Osteoblast (primary cell): ENCODE results near the gene MFRP. TPM values are rescaled to one million over a fixed set of nuclear protein-coding genes. Genes with fewer than 3 reads are reported as not detected.
A peak's percentile ranks its signal among the peaks of the same experiment; 100 is the strongest.

ENCODE experiments used
- DNase-seq: peaks from one replicate; pipeline ENCODE4 v3.0.0; 2011; ENCODE audit warnings: low spot score, mixed read lengths; ENCODE audit not compliant: insufficient read length; ENCODE audit errors: missing footprints
- H2AFZ ChIP-seq: 2 replicates; pipeline ENCODE4 v1.6.0; 2011; ENCODE audit warnings: mild to moderate bottlenecking, low read length
- H3K27ac ChIP-seq: 2 replicates; pipeline ENCODE4 v1.5.1; 2011; ENCODE audit warnings: mild to moderate bottlenecking, low read depth, low read length, moderate library complexity
- H3K27me3 ChIP-seq: 2 replicates; pipeline ENCODE4 v1.6.0; 2012; ENCODE audit warnings: mild to moderate bottlenecking, control low read depth, inconsistent platforms, low read length, moderate library complexity; ENCODE audit not compliant: insufficient read depth
- H3K36me3 ChIP-seq: 2 replicates; pipeline ENCODE4 v1.5.1; 2011; ENCODE audit warnings: mild to moderate bottlenecking, low read length, control low read depth, moderate library complexity; ENCODE audit not compliant: insufficient read depth
- H3K4me1 ChIP-seq: 2 replicates; pipeline ENCODE4 v1.5.1; 2011; ENCODE audit warnings: mild to moderate bottlenecking, low read length, control low read depth, moderate library complexity; ENCODE audit not compliant: insufficient read depth
- H3K4me2 ChIP-seq: 2 replicates; pipeline ENCODE4 v1.6.0; 2011; ENCODE audit warnings: mild to moderate bottlenecking, low read length; ENCODE audit not compliant: insufficient read depth
- H3K4me3 ChIP-seq: fragments of 200-600 bp; sonication (generic); 3 replicates; pipeline ENCODE4 v1.5.1; 2012; ENCODE audit warnings: mild to moderate bottlenecking, low read length, inconsistent platforms; ENCODE audit not compliant: insufficient read depth
- H3K79me2 ChIP-seq: 2 replicates; pipeline ENCODE4 v1.6.0; 2012; ENCODE audit warnings: mild to moderate bottlenecking, low read length, control low read depth, inconsistent platforms; ENCODE audit not compliant: insufficient read depth
- H3K9me3 ChIP-seq: 2 replicates; pipeline ENCODE4 v1.5.1; 2011; ENCODE audit warnings: low read depth, low read length, control low read depth
- H4K20me1 ChIP-seq: 2 replicates; pipeline ENCODE4 v1.6.0; 2012; ENCODE audit warnings: mild to moderate bottlenecking, low read length, control low read depth; ENCODE audit not compliant: insufficient read depth
- total RNA-seq: library from RNA; depleted of rRNA; stranded (reverse); fragments of >200 nt; gene quantifications from 2 replicates; pipeline ENCODE4 v1.2.3, GENCODE V29; 2012
- TF ChIP-seq, protein P1 (sequence below): IDR thresholded peaks from 2 replicates; pipeline ENCODE4 v1.5.1; 2011; ENCODE audit warnings: mild to moderate bottlenecking, low read depth, low read length, moderate library complexity; ENCODE audit errors: extremely low read depth

Gene MFRP
- total RNA-seq, 1 donor: not detected

DNA sequence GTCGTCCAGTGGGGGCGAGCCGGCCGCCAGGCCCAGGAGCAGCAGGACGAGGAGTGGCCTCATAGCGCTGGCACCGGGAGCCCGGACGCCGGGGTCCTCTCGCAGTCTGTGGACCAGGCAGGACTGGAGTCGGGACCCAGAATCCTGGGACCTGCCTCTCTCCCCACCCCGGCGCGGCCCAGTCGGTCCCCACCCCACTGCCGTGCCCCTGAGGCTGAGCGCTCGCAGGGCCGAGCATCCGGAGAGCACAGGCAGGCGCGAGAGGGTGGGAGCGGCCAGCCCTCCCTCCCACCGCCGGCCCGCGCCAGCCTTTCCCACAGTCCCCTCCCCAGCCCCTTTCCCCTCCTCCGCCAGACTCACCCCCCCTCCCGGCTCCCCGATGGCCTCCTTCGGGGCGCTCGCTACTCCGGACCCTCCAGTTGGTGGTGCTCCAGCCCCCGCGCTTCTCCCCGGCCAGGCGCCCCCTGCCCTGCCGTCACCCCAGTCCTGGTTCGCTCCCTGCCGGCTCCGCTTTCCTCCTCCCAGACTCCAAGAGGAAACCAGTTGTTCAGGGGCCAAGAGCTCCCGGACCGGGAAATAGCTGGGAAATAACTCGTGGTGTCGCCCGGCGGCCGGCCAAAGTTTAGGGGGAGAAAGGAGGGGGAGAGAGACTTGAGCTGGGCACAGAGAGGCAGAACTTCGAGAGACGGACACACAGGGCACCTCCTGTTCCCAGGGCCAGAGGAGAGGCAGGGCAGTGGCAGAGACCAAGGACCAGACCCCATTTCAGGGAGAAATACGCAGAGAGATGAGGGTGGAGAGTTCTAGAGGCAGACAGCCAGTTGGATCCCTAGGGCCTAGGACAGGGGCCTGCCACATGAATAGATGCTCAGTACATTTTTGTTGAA lies 5.9 kb downstream of the MFRP start, which contains the start of gene C1QTNF5:
Gene C1QTNF5 (minus strand): TSS at position 549 of the 887 bp plus-strand sequence. CDS start 486 bp downstream, at position 63.
- Histone ChIP-seq H3K27ac (peak within 1 kb of the TSS; percentile 12), H3K27me3 (peaks cover 12% of the 10 kb centered on the region), H3K4me2 (peak within 1 kb of the TSS; percentile 82), H4K20me1 (peaks cover 10% of the 10 kb centered on the region), H3K4me3 (peak within 1 kb of the TSS; percentile 76), H2AFZ (peak within 1 kb of the TSS; percentile 78), H3K79me2 (peaks cover 16% of the 10 kb centered on the region), H3K4me1 (peaks cover 39% of the 10 kb centered on the region), H3K36me3 (peaks cover 6% of the 10 kb centered on the region), H3K9me3 (no peaks in the 10 kb centered on the region)
- TF ChIP-seq, protein P1, sequence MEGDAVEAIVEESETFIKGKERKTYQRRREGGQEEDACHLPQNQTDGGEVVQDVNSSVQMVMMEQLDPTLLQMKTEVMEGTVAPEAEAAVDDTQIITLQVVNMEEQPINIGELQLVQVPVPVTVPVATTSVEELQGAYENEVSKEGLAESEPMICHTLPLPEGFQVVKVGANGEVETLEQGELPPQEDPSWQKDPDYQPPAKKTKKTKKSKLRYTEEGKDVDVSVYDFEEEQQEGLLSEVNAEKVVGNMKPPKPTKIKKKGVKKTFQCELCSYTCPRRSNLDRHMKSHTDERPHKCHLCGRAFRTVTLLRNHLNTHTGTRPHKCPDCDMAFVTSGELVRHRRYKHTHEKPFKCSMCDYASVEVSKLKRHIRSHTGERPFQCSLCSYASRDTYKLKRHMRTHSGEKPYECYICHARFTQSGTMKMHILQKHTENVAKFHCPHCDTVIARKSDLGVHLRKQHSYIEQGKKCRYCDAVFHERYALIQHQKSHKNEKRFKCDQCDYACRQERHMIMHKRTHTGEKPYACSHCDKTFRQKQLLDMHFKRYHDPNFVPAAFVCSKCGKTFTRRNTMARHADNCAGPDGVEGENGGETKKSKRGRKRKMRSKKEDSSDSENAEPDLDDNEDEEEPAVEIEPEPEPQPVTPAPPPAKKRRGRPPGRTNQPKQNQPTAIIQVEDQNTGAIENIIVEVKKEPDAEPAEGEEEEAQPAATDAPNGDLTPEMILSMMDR: no peak
- peak; percentile 96 for DNase-seq

DNA sequence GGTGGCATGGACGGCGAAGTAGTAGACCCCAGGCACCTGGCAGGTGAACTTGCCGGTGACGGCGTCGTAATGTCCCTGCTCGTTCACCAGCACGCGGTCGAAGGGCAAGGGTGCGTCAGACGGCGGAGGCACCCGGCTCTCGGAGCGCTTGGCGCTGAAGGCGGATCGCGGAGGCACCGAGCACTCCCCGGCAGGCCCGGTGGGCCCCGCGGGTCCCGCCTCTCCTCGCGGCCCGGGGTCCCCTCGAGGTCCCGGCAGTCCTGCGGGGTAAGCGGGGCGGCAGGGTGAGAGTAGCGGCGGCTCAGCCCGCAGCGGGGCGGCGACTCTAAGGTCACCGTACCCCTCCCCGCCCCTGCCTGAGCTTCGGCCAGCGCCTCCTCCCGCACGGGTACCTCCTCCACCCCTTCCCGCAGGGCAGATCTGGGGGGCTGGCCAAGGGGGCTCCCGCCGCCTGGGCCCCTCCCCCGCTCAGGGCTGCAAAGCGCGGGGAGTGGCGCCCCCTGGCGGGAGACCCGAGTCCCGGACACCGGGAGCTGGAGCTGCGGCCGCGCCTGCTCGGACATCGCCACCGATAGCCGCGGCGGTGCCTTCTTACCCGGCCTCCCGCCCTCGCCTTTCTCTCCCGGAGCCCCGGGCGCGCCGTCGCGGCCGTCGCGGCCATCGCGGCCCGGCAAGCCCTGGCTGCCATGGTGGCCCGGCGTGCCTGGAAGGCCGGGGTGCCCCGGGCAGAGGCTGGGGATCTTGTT lies 6.7 kb downstream of the MFRP start:
- DNase-seq: peak; percentile 98
- Histone ChIP-seq H3K4me2 (peak overlapping the region; percentile 82), H3K27me3 (peaks cover 12% of the 10 kb centered on the region)

DNA sequence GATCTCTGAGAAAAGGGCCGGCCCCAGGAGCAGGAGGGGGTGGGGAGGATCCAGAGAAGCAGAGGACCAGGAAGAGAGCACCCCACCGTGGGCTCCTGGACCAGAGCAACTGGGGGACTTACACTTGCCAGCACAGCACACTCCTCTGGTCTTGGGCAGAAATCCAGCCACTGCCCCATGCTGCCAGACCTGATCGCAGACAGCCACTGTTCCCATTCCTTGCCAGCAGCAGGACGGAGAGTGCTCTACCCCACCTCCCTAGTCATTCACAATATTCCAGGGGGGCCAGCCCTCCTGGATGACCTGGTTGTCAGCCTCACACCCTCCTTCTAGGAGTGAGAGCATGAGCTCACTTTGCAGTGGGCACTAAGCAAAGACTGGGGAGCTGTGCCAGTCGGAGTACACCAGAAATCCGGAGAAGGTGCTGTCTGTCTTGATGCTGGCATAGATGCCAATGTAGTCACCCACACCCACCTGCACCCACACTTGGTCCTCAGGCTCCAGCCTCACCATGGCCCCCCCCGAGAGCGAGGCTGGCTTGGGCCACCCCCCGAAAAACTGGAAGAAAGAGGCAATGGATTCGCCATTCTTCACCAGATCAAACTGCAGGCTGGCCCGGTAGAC lies 7.4 kb downstream of the MFRP start:
- Histone ChIP-seq H3K4me2 (peak overlapping the region; percentile 82), H3K27me3 (peaks cover 12% of the 10 kb centered on the region), H3K4me1 (peaks cover 48% of the 10 kb centered on the region), H3K4me3 (peak overlapping the region; percentile 76), H3K27ac (no peak overlapping the region), H3K36me3 (peaks cover 6% of the 10 kb centered on the region), H3K9me3 (no peaks in the 10 kb centered on the region), H3K79me2 (peaks cover 28% of the 10 kb centered on the region), H2AFZ (peak overlapping the region; percentile 78), H4K20me1 (peaks cover 12% of the 10 kb centered on the region)
- DNase-seq: peak; percentile 74
- TF ChIP-seq, protein P1: no peak

More for the DNA sequence above, 6.7 kb downstream of the MFRP start:
- H2AFZ ChIP-seq: peak overlapping the region; percentile 78
- H3K4me1 ChIP-seq: peaks cover 47% of the 10 kb centered on the region
- peak overlapping the region; percentile 12 for H3K27ac ChIP-seq
- TF ChIP-seq, protein P1: peak; percentile 63
- H3K36me3 ChIP-seq: peaks cover 6% of the 10 kb centered on the region
- peaks cover 24% of the 10 kb centered on the region for H3K79me2 ChIP-seq
- H3K4me3 ChIP-seq: peak overlapping the region; percentile 76
- peaks cover 12% of the 10 kb centered on the region for H4K20me1 ChIP-seq
- H3K9me3 ChIP-seq: no peaks in the 10 kb centered on the region
